GM19455 (cell line): ENCODE results near the gene CCPG1.

Source experiments
- ATAC-seq: cut with Tn5 transposase; IDR thresholded peaks from one replicate; pipeline ENCODE4 v1.9.1; 2021; ENCODE audit not compliant: unreplicated experiment

CCPG1 gene

GRCh38 chr15:55320963-55321362, 87.2 kb downstream of the CCPG1 start:
- ATAC-seq = no peak

- ATAC-seq = no peak
Measured at GRCh38 chr15:55320238-55320550, 88.0 kb downstream of the CCPG1 start.

- peak; percentile 47 for ATAC-seq
Measured at GRCh38 chr15:55319537-55320237, 88.5 kb downstream of the CCPG1 start.

GRCh38 chr15:55318588-55319494, 89.3 kb downstream of the CCPG1 start, which contains the start of the genes PIGB and PIGBOS1:
TSS of gene PIGB (plus strand) at chr15:55319222. CDS start at chr15:55319251, 29 bp downstream.
TSS of gene PIGBOS1 (minus strand) at chr15:55319123. CDS start at chr15:55317792, 1,331 bp downstream.
- ATAC-seq = peak; percentile 89
